ENCODE data around the gene GARNL3. TPM values are rescaled to one million over a fixed set of nuclear protein-coding genes. Genes with fewer than 3 reads are reported as not detected.
A peak's percentile ranks its signal among the peaks of the same experiment; 100 is the strongest.

GARNL3 gene
- 2.6 and 4.1 TPM in 2 replicates for total RNA-seq
- polyA plus RNA-seq (2012), result 2.9 TPM

- no peak for DNase-seq (ENCODE audit: low read depth)
Observed at GRCh38 chr9:127264462-127265219, at the start of gene GARNL3. GARNL3 (plus strand) TSS chr9:127264774; CDS start chr9:127264878, 104 bp downstream.

GRCh38 chr9:127215268-127216209, 49.0 kb upstream of the GARNL3 start:
- no peak for DNase-seq (ENCODE audit: low read depth)

GRCh38 chr9:127216210-127216887, 48.2 kb upstream of the GARNL3 start:
- DNase-seq (ENCODE audit: low read depth), result no peak

- DNase-seq (ENCODE audit: low read depth), result no peak
Observed at GRCh38 chr9:127216888-127217217, 47.7 kb upstream of the GARNL3 start.

- DNase-seq (ENCODE audit: low read depth), result no peak
Observed at GRCh38 chr9:127218818-127219217, 45.8 kb upstream of the GARNL3 start.

- no peak for DNase-seq (ENCODE audit: low read depth)
Observed at GRCh38 chr9:127219520-127219919, 45.1 kb upstream of the GARNL3 start.

- no peak for DNase-seq (ENCODE audit: low read depth)
Observed at GRCh38 chr9:127221695-127222094, 42.9 kb upstream of the GARNL3 start.

GRCh38 chr9:127222388-127223095, 42.0 kb upstream of the GARNL3 start:
- DNase-seq (ENCODE audit: low read depth), result no peak

- DNase-seq (ENCODE audit: low read depth), result no peak
Observed at GRCh38 chr9:127223266-127223665, 41.3 kb upstream of the GARNL3 start.

- no peak for DNase-seq (ENCODE audit: low read depth)
Observed at GRCh38 chr9:127223810-127224177, 40.8 kb upstream of the GARNL3 start.

GRCh38 chr9:127224178-127224882, 40.2 kb upstream of the GARNL3 start:
- peak; percentile 71 for DNase-seq (ENCODE audit: low read depth)

GRCh38 chr9:127224883-127225739, 39.5 kb upstream of the GARNL3 start:
- peak; percentile 90 for DNase-seq (ENCODE audit: low read depth)

- no peak for DNase-seq (ENCODE audit: low read depth)
Observed at GRCh38 chr9:127225801-127226625, 38.6 kb upstream of the GARNL3 start.

- no peak for DNase-seq (ENCODE audit: low read depth)
Observed at GRCh38 chr9:127229691-127230417, 34.7 kb upstream of the GARNL3 start.

- no peak for DNase-seq (ENCODE audit: low read depth)
Observed at GRCh38 chr9:127231666-127232065, 32.9 kb upstream of the GARNL3 start.

GRCh38 chr9:127232833-127233549, 31.6 kb upstream of the GARNL3 start:
- no peak for DNase-seq (ENCODE audit: low read depth)

- DNase-seq (ENCODE audit: low read depth), result no peak
Observed at GRCh38 chr9:127233550-127233949, 31.0 kb upstream of the GARNL3 start.
